HepG2 (cell line): ENCODE measurements around the gene TUBB4A. TPM values are rescaled to one million over a fixed set of nuclear protein-coding genes. Genes with fewer than 3 reads are reported as not detected.

Experiments
- CENPT ChIP-seq: sonication (generic); formaldehyde crosslinking; IDR thresholded peaks from 2 replicates; pipeline ENCODE4 v1.8.0; 2022; ENCODE audit warnings: low read depth, mild to moderate bottlenecking, moderate library complexity, missing genetic modification reagents
- GPN1 ChIP-seq: sonication (generic); formaldehyde crosslinking; IDR thresholded peaks from 2 replicates; pipeline ENCODE4 v1.5.1; 2020; ENCODE audit warnings: missing genetic modification reagents, borderline replicate concordance
- ZNF318 ChIP-seq: sonication (generic); formaldehyde crosslinking; IDR thresholded peaks from 2 replicates; pipeline ENCODE4 v1.4.0; 2020; ENCODE audit warnings: mild to moderate bottlenecking, missing genetic modification reagents
- ZNF83 ChIP-seq: sonication (generic); formaldehyde crosslinking; IDR thresholded peaks from 2 replicates; pipeline ENCODE4 v1.4.0; 2020; ENCODE audit warnings: missing genetic modification reagents, mild to moderate bottlenecking, borderline replicate concordance
- ZSCAN31 ChIP-seq: sonication (generic); formaldehyde crosslinking; IDR thresholded peaks from 2 replicates; pipeline ENCODE4 v1.5.0; 2020; ENCODE audit warnings: low read depth, mild to moderate bottlenecking, missing genetic modification reagents
- polyA plus RNA-seq, 8 experiments: library from polyadenylated mRNA; depleted of rRNA in 3 of 8; stranded (reverse) in 7 of 8; unstranded in 1 of 8; fragments of >200 nt; fragmentation: Illumina TruSeq in 4 of 8; extraction: Trizol in 4 of 8; gene quantifications; 2 replicates each; pipeline versions ENCODE4 v1.2.1 to v1.2.3, GENCODE V29; 2011 to 2016; ENCODE audit warnings: low read depth in 4 of 8, missing spikeins in 1 of 8, mixed read lengths in 1 of 8; ENCODE audit not compliant: insufficient read depth in 1 of 8
- total RNA-seq, 5 experiments: library from RNA; depleted of rRNA; stranded (reverse); fragments of >200 nt; fragmentation: Illumina TruSeq; extraction: Trizol; gene quantifications; 2 replicates each; pipeline ENCODE4 v1.2.3, GENCODE V29; 2016; ENCODE audit warnings: low read depth in 1 of 5

The TUBB4A gene
- total and polyA plus RNA-seq, 2 of the 13 experiments (the other 11 are each of a cell fraction or from before 2014, with no cell fraction given): not detected

GRCh38 chr19:6514089-6514488, 12.0 kb upstream of the TUBB4A start (continued):
- TF ChIP-seq ZNF318 (CRISPR knock-in tag) (no peak), GPN1 (CRISPR knock-in tag) (no peak), CENPT (CRISPR knock-in tag) (no peak), ZNF83 (CRISPR knock-in tag) (no peak), ZSCAN31 (CRISPR knock-in tag) (no peak)
- TF ChIP-seq, all 625 proteins: peak for 0
